GM21786 (cell line): ENCODE results near the gene FRMD4A.

ENCODE experiments used
- ATAC-seq: cut with Tn5 transposase; IDR thresholded peaks from one replicate; pipeline ENCODE4 v1.9.1; 2021; ENCODE audit not compliant: unreplicated experiment

The FRMD4A gene

DNA sequence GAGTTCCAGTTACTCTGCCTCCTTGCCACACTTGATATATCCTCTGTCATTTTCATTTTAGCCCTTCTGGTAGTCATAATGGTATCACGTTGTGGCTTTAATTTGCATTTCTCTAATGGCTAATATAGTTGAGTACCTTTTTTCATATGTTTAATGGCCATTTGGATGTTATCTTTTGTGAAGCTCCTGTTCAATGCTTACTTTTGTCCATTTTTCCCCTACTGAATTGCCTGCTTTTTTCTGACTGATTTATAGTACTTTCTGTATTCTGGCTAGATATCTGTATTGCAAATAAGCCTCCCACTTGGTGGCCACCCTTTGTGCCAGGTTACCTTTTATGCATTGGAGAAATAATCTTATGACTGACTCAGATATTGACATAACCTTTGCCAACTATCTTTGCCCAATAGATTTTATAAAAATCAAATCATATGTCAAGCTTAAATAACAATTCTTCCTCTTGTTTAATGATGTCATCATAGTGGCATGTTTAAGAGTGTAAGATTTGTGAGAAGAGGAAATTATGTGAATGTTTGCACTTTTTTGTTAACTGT, 693.3 kb downstream of the FRMD4A start:
- ATAC-seq: no peak

DNA sequence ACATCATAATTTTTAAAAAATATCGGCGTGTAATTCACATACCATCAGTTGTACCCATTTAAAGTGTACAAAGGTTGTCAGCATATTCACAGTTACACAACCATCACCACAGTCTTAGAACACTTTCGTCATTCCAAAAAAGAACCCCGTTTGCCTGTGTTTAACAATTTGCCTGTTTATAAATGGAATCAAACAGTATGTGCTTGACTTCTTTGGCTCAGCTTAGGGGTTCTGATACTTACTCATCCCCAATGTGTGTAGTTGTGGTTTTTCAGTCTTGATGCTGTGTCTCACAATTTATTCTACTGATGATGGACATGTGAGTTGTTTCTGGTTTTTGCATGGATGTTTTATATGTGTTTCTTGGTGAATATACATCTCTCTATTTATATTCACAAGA, 693.9 kb downstream of the FRMD4A start:
- no peak for ATAC-seq

DNA sequence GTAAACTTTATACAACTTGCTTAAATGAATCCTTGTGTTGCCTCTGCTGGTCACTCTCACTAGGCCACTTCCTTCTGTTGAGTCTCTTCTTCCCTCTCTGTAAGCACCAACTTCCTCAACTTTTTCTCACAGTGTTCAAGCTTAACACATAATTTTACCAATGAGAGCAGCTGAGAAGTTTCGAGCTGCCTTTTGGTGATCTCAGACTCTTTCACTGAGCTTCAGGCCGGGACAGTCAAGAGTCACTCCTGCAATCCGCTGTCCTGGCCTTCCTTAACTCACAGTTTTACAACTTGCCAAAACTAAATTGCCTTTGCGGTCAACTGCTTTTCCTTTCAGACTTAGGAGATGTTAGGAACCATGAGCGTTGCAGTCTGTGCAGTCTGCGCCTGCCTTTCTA, 696.5 kb downstream of the FRMD4A start:
- no peak for ATAC-seq

DNA sequence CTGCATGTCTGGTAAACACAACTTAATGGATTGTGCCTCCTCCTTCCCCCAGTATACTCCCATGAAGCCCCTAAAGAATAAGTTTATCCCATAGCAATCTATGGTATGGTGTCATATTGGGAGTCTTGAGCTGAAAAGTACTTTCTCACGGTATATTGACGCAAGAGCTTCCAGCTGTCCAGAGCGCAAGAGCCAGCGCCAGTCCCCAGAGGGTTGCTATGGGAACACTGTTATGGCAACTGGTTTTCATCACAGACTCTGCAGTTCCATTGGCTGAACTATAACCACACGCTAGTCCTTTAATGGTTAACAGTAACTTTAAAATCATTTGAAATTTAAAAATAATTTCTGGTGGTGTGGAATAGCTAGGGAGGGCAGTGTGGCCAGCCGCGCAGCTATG, 697.0 kb downstream of the FRMD4A start:
- no peak for ATAC-seq

DNA sequence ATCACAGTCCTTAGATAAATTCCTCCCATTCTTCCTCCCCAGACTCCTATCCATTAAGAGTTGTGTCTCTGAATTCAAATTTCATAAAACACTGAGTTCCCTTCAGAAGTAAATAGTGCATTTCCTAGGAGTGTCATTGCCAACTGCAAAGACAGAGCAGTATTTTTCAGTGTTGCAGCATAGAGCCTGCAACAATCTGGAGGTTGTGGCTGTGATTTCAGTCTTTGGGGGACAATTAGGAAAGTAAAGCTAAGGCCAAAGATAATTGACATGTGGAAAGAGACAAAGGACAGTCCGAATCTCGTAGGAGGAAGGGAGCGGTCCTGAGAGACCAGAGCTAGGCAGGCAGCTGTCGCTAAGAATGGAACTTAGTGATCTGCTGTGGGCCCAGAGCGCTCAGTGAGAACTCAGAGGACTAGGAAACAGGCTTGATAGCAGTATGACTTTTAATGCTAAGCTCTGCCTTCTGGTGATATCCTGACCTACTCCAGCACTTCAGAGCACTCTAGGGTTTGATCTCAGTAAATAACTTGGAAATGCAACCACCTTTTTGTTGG, 697.8 kb downstream of the FRMD4A start:
- no peak for ATAC-seq

DNA sequence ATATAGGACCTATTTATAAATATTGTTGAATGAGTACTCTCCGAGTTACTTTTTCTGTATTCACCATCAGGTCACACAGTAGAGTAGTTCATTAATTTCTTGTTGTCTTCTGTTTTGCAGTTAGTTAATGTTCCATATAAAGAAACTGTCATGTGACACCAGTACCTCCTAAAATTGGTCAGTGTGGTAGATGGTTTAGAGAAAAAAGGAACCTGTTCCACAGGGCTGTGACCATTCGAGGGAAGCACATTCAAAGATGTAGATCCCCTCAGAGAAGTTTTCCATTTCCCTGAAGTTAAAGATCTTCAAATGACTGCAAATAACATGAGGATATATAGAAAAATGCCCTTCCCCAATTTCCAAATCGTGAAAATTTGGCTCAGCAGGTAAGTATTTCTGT, 698.3 kb downstream of the FRMD4A start:
- ATAC-seq: no peak

DNA sequence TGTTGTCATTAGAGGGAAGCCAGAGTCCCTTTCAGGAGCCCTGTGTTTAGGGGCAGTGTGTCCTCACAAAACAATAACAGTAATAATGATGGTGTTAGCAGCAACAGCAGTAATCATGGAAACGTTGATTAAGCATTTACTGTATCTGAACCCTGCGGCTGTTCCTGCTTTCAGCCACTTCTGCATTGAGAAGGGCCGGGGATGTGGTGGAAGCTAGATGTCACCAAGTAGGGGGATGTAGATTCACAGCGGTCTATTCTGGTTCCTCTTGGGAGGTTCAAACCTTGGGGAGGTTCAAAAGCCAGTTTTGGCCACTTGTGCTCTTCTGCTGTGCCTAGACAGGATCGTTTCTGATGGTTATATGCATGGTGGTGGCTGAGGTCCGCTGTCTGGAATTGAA, 699.1 kb downstream of the FRMD4A start:
- ATAC-seq: no peak

DNA sequence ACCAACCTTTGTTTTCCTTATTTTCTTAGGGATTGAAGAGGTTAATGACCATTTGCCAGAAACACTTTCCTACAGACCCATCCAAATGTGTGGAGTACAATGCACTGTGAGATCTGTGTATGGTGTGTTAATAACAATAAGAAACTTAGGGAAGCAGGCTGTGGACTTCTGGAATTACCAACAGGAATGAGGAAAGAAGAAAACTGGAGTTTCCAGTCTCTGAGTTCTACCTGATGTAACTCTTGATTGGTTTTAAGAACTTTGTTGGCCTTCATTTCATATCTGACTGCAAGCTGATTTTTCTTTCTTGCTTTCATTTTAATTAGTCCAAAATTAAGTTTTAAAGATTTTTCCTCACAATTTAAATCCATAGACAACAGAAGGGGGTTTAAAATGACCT, 700.5 kb downstream of the FRMD4A start:
- ATAC-seq: no peak

DNA sequence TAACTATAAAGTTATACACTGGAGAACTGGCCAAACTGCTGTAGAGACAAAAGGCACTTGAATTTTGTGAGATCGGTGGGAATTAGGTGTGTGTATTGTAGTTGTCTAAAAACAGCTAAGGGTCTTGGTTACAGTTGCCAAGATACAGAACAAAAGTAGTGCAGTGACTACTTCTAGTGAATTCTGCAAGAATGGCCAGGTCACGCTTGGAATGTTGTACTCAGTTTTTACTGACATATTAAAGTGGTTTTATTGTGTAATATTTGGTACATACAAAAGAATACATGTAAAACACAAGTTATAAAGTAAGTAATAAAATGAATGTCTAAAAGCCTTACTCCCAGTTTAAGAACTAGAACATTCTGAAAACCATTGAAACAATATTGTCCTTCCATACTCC, 701.6 kb downstream of the FRMD4A start:
- no peak for ATAC-seq

DNA sequence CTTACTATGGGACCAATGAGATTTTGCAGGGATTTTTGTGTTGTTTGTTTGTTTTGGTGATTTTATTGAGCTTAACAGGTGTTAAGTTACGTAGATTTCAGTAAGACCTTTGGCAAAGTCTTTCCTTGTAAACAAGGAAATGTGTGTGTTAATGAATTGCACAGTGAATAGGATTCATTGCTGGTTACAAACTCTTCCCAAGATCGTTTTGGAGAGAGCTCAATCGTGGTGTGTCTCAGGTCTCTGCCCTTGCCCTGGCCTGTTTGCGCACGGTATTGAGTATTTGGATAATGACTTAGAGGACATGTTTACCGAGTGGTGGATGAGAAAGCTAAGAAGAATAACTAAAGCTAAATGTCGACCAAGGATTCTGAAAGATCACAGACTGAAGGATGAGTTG, 702.1 kb downstream of the FRMD4A start:
- ATAC-seq: no peak

DNA sequence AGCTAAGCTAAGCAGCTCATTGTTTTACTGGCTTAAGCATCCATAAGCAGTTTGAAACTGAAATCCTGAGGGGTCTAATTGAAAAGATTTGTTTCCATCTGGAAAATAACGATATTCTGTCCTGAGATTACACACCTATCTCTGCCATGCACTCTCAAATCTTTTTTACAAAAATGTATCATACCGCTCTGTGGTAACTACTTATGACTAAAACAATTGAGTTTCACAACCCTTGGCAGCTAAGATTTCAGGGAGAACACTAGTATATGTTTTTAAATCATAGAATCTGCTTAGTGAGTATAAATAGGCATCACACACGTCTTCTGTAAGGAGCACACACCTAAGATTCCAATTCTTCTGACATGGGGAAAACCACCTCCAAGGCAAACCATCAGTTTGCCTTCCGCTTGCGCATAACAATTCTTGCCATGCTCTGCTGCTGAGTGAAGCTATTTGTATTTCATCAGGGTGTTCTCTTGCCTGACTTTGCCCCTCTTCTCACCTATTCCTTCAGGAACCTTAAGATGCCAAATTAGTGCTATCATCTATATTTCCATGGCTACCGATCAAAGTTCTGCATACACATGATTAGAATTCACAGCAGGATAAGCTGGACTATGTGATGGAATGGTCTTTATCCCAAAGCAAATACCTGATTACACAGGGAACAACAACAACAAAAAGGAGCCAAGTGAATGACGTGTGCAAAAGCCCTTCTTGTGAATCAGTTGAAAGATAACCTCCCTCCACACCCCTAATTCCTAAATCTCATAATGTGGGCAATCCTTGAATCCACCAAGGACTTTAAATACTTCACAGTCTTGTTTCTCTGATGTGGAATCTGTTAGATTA, 703.0 kb downstream of the FRMD4A start:
- ATAC-seq: no peak

DNA sequence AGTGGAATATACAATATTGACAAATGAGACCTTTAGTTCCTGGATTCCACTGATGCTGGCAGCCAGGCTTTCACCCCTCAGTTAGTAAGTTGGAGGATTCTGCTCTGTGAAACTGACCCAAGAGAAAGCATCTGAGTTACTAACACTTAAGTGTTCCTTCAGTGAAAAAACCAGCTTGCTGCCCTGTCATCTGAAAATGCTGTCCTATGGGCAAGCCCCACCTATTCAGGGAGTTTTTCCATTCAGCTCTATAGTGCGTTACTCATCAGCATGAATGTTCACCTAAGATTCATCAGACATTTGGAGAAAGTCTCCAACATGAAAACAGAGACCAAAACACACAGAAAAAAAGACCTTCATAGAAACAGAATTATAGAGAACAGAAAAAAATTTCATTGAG, 706.1 kb downstream of the FRMD4A start:
- no peak for ATAC-seq

DNA sequence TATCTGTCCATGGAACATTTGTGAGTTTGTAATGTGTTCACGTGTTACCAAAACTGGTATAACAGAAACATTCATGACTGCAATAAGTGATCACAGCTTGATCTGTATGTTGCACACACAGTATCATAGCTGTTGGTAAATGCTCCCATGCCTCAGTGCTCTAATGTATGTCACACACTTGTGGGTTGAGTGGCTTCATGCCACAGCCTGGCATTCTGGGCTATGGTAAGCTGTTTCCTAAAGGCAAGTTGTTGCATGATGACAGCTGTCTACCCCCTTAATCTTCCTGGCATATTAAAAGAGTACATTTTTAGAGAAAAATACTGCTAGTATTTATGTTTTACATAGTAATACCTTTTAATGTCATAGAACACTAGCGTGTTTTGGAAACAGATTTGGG, 708.8 kb downstream of the FRMD4A start:
- no peak for ATAC-seq

DNA sequence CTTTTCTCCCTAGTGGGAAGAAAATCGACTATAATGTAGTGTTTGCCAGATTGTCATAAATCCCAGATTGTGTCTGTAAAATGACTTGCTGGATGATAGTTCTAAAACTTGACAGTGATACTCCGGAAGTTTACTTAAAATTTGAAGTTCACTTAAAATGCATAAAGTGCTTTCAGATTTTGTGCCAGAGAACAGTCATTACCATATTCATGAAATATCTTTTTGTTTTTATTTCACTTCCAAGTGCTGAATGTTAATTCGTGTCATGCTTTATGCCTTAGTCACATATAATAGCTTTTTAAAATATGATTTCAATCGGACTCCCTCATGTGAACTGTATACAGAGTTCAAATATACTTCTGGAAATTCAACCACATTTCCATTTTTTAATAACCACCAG, 713.6 kb downstream of the FRMD4A start:
- ATAC-seq: no peak

DNA sequence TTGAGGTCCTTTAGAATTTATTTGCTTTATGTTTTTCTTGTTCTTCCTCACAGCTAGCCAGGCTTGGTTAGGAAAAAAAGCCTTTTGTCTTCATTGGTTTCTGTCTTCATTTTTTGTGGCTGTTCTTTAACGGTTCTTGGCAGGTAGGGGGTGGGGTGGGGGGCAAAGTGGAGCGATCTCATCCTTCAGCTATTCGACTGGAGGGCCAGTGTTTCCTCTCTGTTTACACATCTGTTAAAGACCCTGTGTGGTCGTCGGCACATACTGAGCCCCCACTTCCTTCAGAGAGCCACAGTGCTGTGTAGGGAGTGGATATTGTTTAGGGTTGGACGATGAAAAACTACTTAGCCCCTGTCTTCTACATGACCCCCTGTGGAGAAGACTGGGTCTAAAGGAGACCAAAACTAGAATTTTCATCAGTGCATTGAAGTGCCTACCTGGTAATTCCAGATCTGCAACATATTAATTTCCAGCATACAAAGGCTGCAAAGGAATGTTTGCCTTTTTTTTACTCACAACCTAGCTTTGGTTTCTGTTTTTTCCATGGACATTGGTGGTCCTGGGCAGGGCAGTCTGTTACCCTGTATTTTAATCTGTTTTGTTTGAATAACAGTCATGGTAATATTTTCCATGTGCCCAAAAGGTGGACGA, 714.9 kb downstream of the FRMD4A start:
- ATAC-seq: no peak

DNA sequence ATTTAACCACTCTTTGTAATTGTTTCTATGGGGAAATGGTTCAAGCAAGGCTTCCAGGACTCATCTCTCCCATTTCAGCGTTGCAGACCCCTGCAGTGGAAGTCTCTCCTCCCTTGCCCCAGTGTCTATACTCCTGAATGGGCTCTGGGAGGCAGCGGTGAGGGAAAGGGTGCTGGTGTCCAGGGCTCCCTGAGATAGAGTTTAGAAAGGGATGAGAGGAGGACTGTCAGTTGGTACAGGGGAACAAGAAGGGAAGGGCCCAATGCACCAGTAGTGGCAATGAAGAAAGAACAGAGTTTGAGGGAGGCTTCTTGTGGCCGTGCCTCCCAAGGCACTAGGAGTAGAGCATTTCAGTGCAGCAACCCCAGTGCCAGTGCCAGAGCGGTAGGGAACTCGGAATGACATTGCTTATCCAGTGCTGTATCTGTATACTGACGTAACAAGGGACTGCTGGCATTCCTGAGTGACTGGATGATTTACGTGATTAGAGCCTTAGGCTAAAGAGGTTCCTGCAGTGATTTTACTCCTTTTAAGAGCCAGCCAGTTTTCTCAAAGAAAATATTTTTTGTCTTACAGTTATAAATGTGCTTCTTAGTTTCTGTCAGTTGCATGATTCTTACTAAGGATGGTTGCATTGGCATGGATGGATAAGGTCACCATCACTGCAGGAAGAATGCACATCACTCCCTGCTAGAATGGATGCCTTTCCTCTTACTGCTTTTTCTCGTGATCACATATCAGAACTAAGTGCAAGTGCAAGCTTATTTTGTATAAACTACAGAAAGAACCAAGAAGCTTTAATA, 716.0 kb downstream of the FRMD4A start:
- ATAC-seq: no peak

DNA sequence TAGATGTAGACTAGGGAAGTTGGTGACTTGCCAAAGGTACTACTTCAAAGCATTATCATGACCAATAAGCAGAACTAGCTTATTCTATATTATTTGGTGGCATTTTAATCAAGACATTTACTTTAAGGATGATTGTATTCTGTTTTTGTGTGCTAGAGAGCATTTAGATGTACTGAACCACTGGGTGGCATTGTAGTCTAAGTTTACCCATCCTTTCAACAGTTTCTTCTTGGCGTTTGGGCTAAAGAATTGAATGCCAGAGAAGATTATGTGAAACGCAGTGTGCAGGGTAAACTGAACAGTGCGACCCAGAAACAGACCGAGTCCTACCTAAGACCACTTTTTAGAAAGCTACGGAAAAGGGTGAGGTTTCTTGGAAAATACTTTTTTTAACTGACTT, 717.2 kb downstream of the FRMD4A start:
- ATAC-seq: no peak

DNA sequence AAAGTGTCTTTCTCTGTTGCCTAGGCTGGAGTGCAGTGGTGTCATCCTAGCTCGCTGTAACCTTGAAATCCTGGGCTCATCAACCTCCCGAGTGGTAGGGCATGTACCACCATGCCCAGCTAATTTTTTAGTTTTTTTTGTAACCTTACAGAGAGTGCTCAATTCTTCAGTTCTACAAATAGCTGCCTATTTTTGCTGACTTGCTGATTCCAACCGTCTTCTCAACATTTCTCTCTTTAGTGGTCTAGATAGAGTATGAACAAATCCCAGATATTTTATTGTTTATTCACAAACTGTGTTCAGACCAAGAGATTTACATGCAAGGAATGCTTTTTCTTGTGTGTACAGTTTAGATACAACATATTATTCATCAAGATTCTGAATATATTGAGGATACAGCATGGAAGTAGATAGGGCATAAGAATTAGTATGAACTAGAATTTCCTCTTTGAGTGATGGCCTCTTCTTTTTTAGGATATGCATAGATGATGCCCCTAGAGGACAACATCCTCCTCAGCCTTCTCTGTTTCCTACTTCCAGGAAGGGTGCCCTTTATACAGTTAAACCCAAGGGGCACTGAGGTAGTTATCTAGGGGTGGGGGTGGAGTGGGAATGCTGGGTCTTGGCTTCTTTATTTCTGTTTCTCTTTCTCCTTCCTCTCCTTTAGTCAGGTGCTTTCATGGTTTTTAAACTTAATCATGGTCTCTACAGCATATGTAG, 717.9 kb downstream of the FRMD4A start:
- ATAC-seq: no peak

DNA sequence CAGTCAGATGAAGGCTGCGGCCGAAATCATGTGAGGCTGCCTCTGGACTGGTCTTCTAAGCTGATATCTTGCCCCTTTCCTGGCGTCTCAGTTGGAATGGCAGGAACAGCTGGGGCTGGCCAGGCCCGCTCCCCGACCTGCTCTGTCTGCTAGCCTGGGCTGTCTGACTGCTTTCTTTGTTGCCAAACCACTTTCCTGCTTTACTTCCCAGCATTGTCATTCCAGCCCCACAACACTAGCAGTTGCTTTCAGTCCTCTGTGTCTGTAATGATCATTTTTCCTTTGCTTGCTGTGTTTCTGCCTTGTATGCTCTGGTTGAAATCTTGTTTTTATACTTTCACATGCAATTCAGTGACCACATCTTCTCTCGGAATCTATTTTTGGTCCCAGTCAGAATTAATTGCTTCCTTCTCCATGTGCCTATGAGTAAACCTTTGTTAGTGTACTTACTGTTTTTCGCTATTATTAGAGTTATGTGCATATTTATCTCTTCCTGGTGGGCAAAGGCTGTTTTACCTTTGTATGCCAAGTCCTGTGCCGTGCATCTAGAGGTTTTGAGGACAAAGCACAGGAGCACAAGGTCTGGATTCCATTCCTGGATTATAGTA, 722.4 kb downstream of the FRMD4A start:
- no peak for ATAC-seq

DNA sequence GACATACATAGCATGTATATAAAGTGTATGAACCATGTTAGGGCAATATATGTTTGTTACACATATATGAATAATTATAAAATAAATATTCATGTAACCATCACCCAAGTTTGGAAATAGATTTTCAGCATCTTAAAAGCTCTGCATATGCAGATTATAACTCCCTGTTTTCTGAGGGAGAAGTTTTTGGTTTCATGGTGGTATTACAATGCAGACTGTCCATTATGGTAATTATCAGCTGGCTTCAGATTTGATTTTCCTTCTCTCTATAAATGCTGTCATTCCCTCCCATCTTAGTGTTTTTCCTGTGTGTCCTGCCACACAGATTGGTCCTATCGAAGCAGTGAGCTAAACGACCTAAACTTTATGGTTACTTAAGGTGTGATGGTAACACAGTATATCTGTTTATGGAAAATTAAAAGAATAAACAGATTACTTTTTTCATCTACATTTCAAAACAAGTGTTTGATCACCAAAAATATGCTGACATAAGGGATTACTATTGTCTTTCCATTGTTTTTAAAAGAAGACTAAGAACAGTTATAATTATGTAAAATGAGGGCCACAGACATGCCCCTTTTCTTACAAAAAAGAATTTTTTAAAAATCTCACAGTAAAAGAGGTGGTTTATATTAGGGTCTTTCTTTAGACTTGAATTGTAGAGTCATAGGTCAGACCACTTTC, 726.2 kb downstream of the FRMD4A start:
- no peak for ATAC-seq
